ENCODE measurements around the gene CCL1.

Gene CCL1

GRCh38 chr17:34363183-34363661 lies at the start of gene CCL1:
Gene CCL1 (minus strand): TSS chr17:34363233. CDS start chr17:34363161, 72 bp downstream.
- no peak for DNase-seq (ENCODE audit: low read depth)

GRCh38 chr17:34412534-34412933 lies 49.5 kb upstream of the CCL1 start:
- no peak for DNase-seq (ENCODE audit: low read depth)

- DNase-seq (ENCODE audit: low read depth): no peak
Measured at GRCh38 chr17:34411646-34412421, 48.8 kb upstream of the CCL1 start.

- no peak for DNase-seq (ENCODE audit: low read depth)
Measured at GRCh38 chr17:34409352-34409751, 46.3 kb upstream of the CCL1 start.

- DNase-seq (ENCODE audit: low read depth): no peak
Measured at GRCh38 chr17:34408439-34408838, 45.4 kb upstream of the CCL1 start.

- no peak for DNase-seq (ENCODE audit: low read depth)
Measured at GRCh38 chr17:34406226-34406625, 43.2 kb upstream of the CCL1 start.

- no peak for DNase-seq (ENCODE audit: low read depth)
Measured at GRCh38 chr17:34403006-34403405, 40.0 kb upstream of the CCL1 start.

- no peak for DNase-seq (ENCODE audit: low read depth)
Measured at GRCh38 chr17:34401165-34401564, 38.1 kb upstream of the CCL1 start.

GRCh38 chr17:34400301-34400931 lies 37.4 kb upstream of the CCL1 start:
- no peak for DNase-seq (ENCODE audit: low read depth)

- DNase-seq (ENCODE audit: low read depth): no peak
Measured at GRCh38 chr17:34399725-34400124, 36.7 kb upstream of the CCL1 start.

- no peak for DNase-seq (ENCODE audit: low read depth)
Measured at GRCh38 chr17:34398990-34399389, 36.0 kb upstream of the CCL1 start.

GRCh38 chr17:34397265-34397664 lies 34.2 kb upstream of the CCL1 start:
- no peak for DNase-seq (ENCODE audit: low read depth)

GRCh38 chr17:34393401-34393800 lies 30.4 kb upstream of the CCL1 start:
- no peak for DNase-seq (ENCODE audit: low read depth)

GRCh38 chr17:34391241-34391640 lies 28.2 kb upstream of the CCL1 start:
- no peak for DNase-seq (ENCODE audit: low read depth)

- no peak for DNase-seq (ENCODE audit: low read depth)
Measured at GRCh38 chr17:34390649-34391048, 27.6 kb upstream of the CCL1 start.

- DNase-seq (ENCODE audit: low read depth): no peak
Measured at GRCh38 chr17:34389126-34389750, 26.2 kb upstream of the CCL1 start.

GRCh38 chr17:34387566-34387965 lies 24.5 kb upstream of the CCL1 start:
- no peak for DNase-seq (ENCODE audit: low read depth)

GRCh38 chr17:34386697-34387550 lies 23.9 kb upstream of the CCL1 start:
- DNase-seq (ENCODE audit: low read depth): no peak

GRCh38 chr17:34386343-34386696 lies 23.3 kb upstream of the CCL1 start:
- no peak for DNase-seq (ENCODE audit: low read depth)

GRCh38 chr17:34384822-34385605 lies 22.0 kb upstream of the CCL1 start:
- DNase-seq (ENCODE audit: low read depth): no peak

- no peak for DNase-seq (ENCODE audit: low read depth)
Measured at GRCh38 chr17:34384271-34384670, 21.2 kb upstream of the CCL1 start.
